ENCODE data around the gene ANKRD63.

GRCh38 chr15:40295877-40296560 is 13.2 kb upstream of the ANKRD63 start:
- TF ChIP-seq USF1 (CRISPR knock-in tag; IDR thresholded peaks at IDR 0.05) (no peak), SP1 (CRISPR knock-in tag; IDR thresholded peaks at IDR 0.05) (no peak), TAF1 (IDR thresholded peaks at IDR 0.05; ENCODE audit: control insufficient read depth, extremely low read depth, insufficient read depth, low read length, severe bottlenecking) (no peak), HINFP (tag; conservative IDR thresholded peaks at IDR 0.05; ENCODE audit: low read depth) (no peak), MAX (CRISPR knock-in tag; IDR thresholded peaks at IDR 0.05) (no peak), NR3C1 (CRISPR knock-in tag; IDR thresholded peaks at IDR 0.05) (no peak), TAF15 (IDR thresholded peaks at IDR 0.05; ENCODE audit: low read depth, low read length) (no peak)

All from K562 (cell line).